AG04449 (cell line): ENCODE data around the gene STAP2.

Experiments used
- CTCF ChIA-PET: fragments of 350-600 bp; formaldehyde crosslinking; extraction: SDS; loops from one replicate; lab custom pipeline; 2021; ENCODE audit warnings: antibody characterized with exemption; lab: Yijun Ruan, JAX
- POLR2A ChIA-PET: fragments of 400-600, 350-600 bp; formaldehyde crosslinking; extraction: SDS; loops from one replicate; lab custom pipeline; 2020; ENCODE audit warnings: antibody characterized with exemption, inconsistent platforms; lab: Yijun Ruan, JAX
- DNase-seq: peaks from one replicate; pipeline ENCODE4 v3.0.0-alpha.2; 2010; ENCODE audit warnings: low read depth, low spot score
- H3K4me3 ChIP-seq: 2 replicates; pipeline ENCODE4 v1.5.1; 2011; ENCODE audit warnings: low read depth, mild to moderate bottlenecking, control low read depth, low read length
- TF ChIP-seq, protein P1 (sequence below): IDR thresholded peaks from one replicate; pipeline ENCODE4 v1.5.1; 2011; ENCODE audit warnings: mild to moderate bottlenecking, moderate library complexity, low read length, control low read depth, inconsistent platforms; ENCODE audit not compliant: insufficient read depth; ENCODE audit errors: missing control alignments

The STAP2 gene

GRCh38 chr19:4305659-4306058 lies 33.0 kb downstream of the STAP2 start:
- TF ChIP-seq, protein P1, sequence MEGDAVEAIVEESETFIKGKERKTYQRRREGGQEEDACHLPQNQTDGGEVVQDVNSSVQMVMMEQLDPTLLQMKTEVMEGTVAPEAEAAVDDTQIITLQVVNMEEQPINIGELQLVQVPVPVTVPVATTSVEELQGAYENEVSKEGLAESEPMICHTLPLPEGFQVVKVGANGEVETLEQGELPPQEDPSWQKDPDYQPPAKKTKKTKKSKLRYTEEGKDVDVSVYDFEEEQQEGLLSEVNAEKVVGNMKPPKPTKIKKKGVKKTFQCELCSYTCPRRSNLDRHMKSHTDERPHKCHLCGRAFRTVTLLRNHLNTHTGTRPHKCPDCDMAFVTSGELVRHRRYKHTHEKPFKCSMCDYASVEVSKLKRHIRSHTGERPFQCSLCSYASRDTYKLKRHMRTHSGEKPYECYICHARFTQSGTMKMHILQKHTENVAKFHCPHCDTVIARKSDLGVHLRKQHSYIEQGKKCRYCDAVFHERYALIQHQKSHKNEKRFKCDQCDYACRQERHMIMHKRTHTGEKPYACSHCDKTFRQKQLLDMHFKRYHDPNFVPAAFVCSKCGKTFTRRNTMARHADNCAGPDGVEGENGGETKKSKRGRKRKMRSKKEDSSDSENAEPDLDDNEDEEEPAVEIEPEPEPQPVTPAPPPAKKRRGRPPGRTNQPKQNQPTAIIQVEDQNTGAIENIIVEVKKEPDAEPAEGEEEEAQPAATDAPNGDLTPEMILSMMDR: no peak
- DNase-seq: no peak
- CTCF ChIA-PET: interaction anchor here (1.0 to 1.2 kb wide), 2 partner anchors 219 to 332 kb away, joined by 3 read pairs; no protein-coding TSS in a partner anchor
- no peak overlapping the region for H3K4me3 ChIP-seq
- POLR2A ChIA-PET: interaction anchor here (0.6 kb wide), 1 partner anchor 33 kb away, joined by 3 read pairs; no protein-coding TSS in a partner anchor

DNA sequence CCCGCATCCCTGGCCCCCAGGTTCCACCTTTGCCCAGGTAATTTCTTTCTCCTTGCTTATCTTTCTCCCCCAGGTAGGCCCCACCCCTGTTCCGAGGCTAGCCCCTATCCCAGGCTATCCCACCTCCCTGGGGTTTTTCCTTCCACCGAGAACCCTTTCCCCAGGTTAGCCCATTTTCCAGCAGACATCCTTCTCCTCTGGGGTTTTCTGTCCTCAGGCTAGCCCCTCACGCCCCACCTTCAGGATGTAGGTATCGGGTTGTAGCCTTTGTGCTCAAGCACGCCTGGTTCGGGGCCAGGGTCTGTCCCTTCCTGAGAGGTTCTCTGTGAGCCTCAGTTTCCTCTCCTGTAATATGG lies 33.4 kb downstream of the STAP2 start:
- ChIA-PET POLR2A (interaction anchor here (0.6 kb wide), 1 partner anchor 33 kb away, joined by 3 read pairs; no protein-coding TSS in a partner anchor), CTCF (interaction anchor here (1.0 to 1.2 kb wide), 2 partner anchors 220 to 332 kb away, joined by 3 read pairs; no protein-coding TSS in a partner anchor)
- TF ChIP-seq, protein P1: no peak
- peak overlapping the region; percentile 56 for H3K4me3 ChIP-seq
- no peak for DNase-seq

DNA sequence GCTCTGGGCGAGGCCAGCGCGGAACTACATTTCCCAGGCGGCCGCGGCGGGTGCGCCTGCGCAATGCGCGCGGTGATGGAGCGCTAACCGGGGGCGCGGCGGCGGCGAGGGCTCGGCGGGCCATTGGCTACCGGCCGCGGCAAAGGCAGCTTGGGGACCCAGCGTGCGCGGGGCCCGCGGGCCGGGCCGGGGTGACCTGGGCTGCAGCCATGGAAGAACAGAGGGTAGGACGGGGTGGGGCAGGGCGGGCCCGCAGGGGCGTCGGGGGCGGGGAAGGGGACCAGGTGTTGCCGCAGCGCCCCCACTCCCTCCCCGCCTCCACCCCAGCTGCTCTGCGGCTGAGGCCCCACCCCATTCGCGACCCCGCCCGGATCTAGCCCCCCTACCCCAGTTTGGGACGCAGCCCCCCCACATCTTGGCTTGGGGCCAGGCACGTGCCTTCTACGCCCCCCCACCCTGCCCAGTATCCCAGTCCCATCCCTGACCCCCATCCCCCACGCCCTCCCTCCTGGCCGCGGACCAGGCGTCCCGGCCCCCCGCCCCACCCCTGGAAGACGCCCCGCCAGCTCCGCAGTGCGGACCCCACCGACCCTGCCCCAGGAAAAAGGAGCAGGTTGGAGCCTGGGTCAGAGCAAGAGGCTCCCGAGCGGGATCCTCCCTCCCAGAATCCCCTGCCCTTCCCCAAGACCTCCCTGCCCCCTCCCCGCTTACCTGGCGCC lies 33.9 kb downstream of the STAP2 start, which contains the start of gene FSD1:
TSS of gene FSD1 (plus strand) at position 61 of the 719 bp plus-strand sequence. CDS start at position 210, 149 bp downstream.
- ChIA-PET POLR2A (no interaction called here), CTCF (interaction anchor here (0.6 to 1.2 kb wide), 2 partner anchors 34 to 48 kb away, joined by 3 read pairs; no protein-coding TSS in a partner anchor)
- TF ChIP-seq, protein P1: no peak
- DNase-seq: no peak
- peak within 1 kb of the TSS; percentile 56 for H3K4me3 ChIP-seq

GRCh38 chr19:4303819-4304537 lies 34.6 kb downstream of the STAP2 start:
- POLR2A ChIA-PET: no interaction called here

DNA sequence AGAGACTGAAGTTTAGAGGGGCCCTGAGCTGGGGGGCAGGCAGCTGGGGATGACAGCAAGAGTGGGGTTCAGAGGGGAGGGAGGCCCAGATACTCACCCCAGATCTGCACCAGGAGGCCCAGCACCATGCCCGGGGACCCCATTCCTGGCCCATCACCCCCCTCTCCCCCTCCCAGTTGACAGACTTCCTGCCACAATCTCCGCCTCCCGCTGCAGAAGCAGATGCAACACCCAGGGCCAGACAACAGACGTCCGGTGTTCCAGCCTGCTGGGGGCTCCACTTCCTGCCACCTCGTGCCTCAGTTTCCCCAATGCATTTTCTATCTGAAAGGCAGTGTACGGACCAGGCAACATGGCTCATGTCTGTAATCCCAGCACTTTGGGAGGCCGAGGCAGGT lies 36.4 kb downstream of the STAP2 start, which contains the start of gene TMIGD2:
TSS of gene TMIGD2 (minus strand) at position 147 of the 398 bp plus-strand sequence. CDS start at position 143, 4 bp downstream.
- ChIA-PET CTCF (interaction anchor here (1.2 kb wide), 1 partner anchor 35 kb away, joined by 4 read pairs; no protein-coding TSS in a partner anchor), POLR2A (no interaction called here)
- TF ChIP-seq, protein P1: no peak
- H3K4me3 ChIP-seq: no peak within 1 kb of the TSS
- no peak for DNase-seq

More at GRCh38 chr19:4303819-4304537, 34.6 kb downstream of the STAP2 start:
- TF ChIP-seq, protein P1: no peak
- CTCF ChIA-PET: interaction anchor here (0.6 to 1.2 kb wide), 2 partner anchors 33 to 49 kb away, joined by 3 read pairs; no protein-coding TSS in a partner anchor
- H3K4me3 ChIP-seq: peak overlapping the region; percentile 33
- no peak for DNase-seq
